ENCODE measurements around the gene PRKCZ. TPM values are rescaled to one million over a fixed set of nuclear protein-coding genes. Genes with fewer than 3 reads are reported as not detected.

PRKCZ gene
- total and polyA plus RNA-seq, 2 experiments from 2014 or later: 26.2 to 36.9 TPM

- TF ChIP-seq REST (IDR thresholded peaks at IDR 0.05; ENCODE audit: unreplicated experiment) (no peak), ZNF462 (CRISPR knock-in tag; IDR thresholded peaks at IDR 0.05) (no peak), EZH2 (IDR thresholded peaks at IDR 0.05; ENCODE audit: low read depth, unreplicated experiment) (no peak), CREB1 (CRISPR knock-in tag; IDR thresholded peaks at IDR 0.05; ENCODE audit: low read depth) (no peak), STAT1 (IDR thresholded peaks at IDR 0.05; ENCODE audit: unreplicated experiment) (no peak)
These were observed 134.3 kb downstream of the PRKCZ start (continued) for GRCh38 chr1:2184531-2184930.

GRCh38 chr1:2184934-2185333, 134.7 kb downstream of the PRKCZ start:
- peaks cover 19% of the 10 kb centered on the region for H3K36me3 Mint-ChIP-seq (ENCODE audit: low read depth)
- DNase-seq (ENCODE audit: low spot score) (no peak), ATAC-seq (no peak)
- H3K36me3 ChIP-seq (ENCODE audit: insufficient read depth): no peaks in the 10 kb centered on the region
- no peaks in the 10 kb centered on the region for H3K27me3 ChIP-seq (ENCODE audit: insufficient read depth)
- no peaks in the 10 kb centered on the region for H3K9me2 ChIP-seq (ENCODE audit: insufficient read depth)
- no peak for TF ChIP-seq NANOG (IDR thresholded peaks at IDR 0.05; ENCODE audit: borderline replicate concordance)
- no peak for TF ChIP-seq ZNF114 (CRISPR knock-in tag; IDR thresholded peaks at IDR 0.05)
- TF ChIP-seq REST (IDR thresholded peaks at IDR 0.05; ENCODE audit: unreplicated experiment): no peak
- no peak for TF ChIP-seq EZH2 (IDR thresholded peaks at IDR 0.05; ENCODE audit: low read depth, unreplicated experiment)
- TF ChIP-seq ZNF331 (CRISPR knock-in tag; IDR thresholded peaks at IDR 0.05; ENCODE audit: low read depth): no peak
- H3K4me3 Mint-ChIP-seq: no peak overlapping the region
- no peak overlapping the region for H3K27ac ChIP-seq (ENCODE audit: low read depth)
- H3K79me2 ChIP-seq (replicated peaks; ENCODE audit: insufficient read depth): no peaks in the 10 kb centered on the region
- no peaks in the 10 kb centered on the region; the same call in 1 of the 3 replicates for H3K9me3 Mint-ChIP-seq
- no peak overlapping the region for H3K27ac Mint-ChIP-seq
- no peak overlapping the region for H2AFZ ChIP-seq
- peaks cover 2% of the 10 kb centered on the region; the same call in 2 of the 3 replicates for H3K4me1 Mint-ChIP-seq
- no peak overlapping the region for H3K4me3 ChIP-seq
- H4K20me1 ChIP-seq (replicated peaks; ENCODE audit: insufficient read depth): no peaks in the 10 kb centered on the region; the same call in 1 of the 2 replicates
- H3K27me3 Mint-ChIP-seq (ENCODE audit: insufficient read depth, low read depth, poor library complexity): peaks cover 33% of the 10 kb centered on the region
- H3K4me2 ChIP-seq: no peak overlapping the region
- H3K4me1 ChIP-seq (ENCODE audit: insufficient read depth): no peaks in the 10 kb centered on the region
- peaks cover 6% of the 10 kb centered on the region for H3F3A ChIP-seq (replicated peaks; ENCODE audit: low read depth)
